ENCODE data around the gene GOLGA8B.
"Not testable (repeated sequence)": the region's sequence is repeated elsewhere in the genome, so short reads cannot be mapped to it uniquely, and the experiment has no call there.

GOLGA8B gene

DNA sequence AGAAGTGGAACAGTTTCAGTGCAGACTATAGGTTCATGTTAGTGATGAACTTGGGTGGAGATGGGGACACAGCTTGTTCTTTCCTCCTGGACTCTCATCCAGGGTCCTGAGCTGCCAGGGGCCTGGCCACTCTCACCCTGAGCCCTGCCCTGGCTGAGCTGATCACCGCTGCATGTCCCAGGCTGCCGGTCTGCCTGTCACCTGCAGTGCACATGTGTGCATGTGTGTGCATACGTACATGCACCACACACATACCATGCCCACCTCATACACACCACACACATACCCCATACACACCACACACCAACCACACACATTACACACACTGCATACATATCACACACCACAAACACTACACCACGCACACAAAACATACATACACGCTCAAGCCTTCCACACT, 29.3 kb downstream of the GOLGA8B start:
- DNase-seq, result not testable (repeated sequence)

DNA sequence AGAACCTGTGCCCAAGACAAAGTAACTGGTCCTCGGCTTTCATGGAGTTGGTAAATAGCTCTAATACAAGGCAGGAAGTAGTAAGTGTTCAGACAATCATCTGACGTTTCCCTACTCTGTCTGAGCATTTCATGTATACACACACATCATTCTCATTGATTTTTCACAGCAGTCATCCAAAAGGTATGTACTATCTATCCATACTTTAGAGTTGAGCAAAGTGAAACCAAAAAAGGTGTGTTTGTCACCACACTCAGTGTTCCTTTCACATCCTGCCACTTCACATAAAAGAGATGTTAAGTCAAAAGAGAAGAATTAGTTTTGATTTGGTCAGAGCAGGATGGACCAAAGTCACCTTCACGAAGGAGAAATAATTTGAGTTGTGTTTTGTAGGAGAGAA, 33.3 kb downstream of the GOLGA8B start:
- not testable (repeated sequence) for DNase-seq

DNA sequence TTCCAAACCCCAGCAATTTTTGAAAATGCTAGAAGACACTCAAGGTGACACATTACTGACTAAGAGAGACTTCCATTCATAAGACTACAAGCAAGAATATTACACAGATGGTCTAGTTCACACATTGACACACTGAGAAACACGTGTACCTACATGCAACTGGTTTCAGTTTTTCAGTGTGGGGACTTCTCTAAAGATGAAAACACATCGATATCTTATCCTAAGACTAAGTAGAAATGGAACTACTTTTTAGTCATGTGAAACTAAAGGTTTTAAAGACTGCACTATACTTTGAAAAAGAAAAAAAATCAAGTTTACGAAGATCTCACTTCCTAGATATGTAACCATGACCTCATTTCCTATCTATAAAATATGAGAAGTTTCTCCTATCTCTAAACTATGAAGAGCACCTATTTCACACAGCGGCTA, 34.1 kb downstream of the GOLGA8B start:
- DNase-seq, result not testable (repeated sequence)

DNA sequence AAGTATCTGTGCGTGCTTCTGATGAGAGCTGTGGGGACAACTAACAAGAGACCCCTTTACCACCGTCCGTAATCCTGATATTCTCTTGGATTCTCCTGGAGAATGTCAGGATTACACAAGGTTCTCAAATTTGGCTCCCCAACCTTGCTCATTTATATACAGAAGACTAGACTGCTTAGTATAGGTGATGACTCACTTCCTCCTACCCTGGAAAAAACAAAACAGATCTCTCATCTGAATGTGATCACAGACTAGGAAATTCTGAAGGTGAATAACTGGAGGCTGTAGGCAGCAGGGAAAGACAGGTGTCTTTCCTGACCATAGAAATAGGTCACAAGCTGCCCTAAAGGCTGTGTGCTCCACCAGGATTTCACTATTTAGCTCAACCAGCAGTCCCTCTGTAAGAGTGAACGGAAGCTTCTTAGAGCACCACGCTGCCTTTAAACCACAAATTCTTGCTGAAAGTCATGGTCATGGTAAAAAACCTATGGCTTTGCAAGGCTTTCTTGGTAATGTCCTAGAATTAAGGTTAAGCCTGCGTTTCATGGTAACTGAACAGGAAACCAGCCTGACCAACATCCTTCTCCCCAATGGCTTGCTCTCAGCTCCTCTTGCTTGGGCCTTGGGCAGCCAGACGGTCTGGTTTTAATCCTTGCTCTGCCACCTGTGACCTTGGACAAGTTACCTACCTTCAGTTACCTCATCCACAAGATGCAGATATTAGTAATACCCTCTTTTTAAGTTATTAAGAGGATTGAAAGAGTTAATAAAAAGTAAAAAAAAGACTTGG, 39.4 kb downstream of the GOLGA8B start:
- not testable (repeated sequence) for DNase-seq

DNA sequence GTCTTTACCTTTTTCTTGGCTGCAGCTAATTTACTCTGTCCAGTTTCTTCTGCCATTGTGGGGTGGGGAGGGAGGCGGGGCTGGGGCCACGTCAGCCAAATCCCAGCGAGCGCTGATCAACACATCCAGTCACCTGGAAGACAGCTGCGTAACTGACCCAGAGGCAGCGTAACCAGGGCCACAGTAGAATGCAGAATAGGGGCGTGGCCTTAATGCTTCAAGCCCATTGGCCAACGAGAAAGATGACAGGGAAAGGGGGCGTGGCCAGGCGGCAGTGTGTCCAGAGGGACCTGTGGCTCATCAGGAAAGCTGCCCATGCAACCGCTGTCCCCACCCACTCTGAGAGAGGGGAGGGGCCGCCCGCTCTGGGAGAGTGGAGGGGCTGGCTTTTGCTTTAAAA, 47.6 kb downstream of the GOLGA8B start:
- DNase-seq, result not testable (repeated sequence)

Data from NCI-H510A (cell line).